A549 (cell line): ENCODE measurements around the gene NRARP.

Experiments used
- CTCF ChIP-seq: fragments of >200 bp; sonication (Bioruptor Twin); formaldehyde crosslinking; IDR thresholded peaks from 3 replicates; pipeline ENCODE4 v1.5.1; 2016
- HOXB5 ChIP-seq: fragments of 250-450 bp; sonication (Bioruptor Pico); IDR thresholded peaks from 2 replicates; pipeline ENCODE4 v1.5.0; 2020; ENCODE audit warnings: mild to moderate bottlenecking, moderate library complexity
- ZSCAN20 ChIP-seq: fragments of 250-450 bp; sonication (Bioruptor Pico); IDR thresholded peaks from 2 replicates; pipeline ENCODE4 v1.8.0; 2022; ENCODE audit warnings: mild to moderate bottlenecking, moderate library complexity

- no peak for TF ChIP-seq CTCF
- no peak for TF ChIP-seq HOXB5
- no peak for TF ChIP-seq ZSCAN20 (CRISPR knock-in tag)
These were observed 15.1 kb upstream of the NRARP start for GRCh38 chr9:137317021-137317717.
